Keratinocyte (primary cell): Measurements from ENCODE around the gene KRT7. TPM values are rescaled to one million over a fixed set of nuclear protein-coding genes. Genes with fewer than 3 reads are reported as not detected.

Experiments used
- DNase-seq: peaks from one replicate; pipeline ENCODE4 v3.0.0-alpha.2; 2011; ENCODE audit warnings: low read depth, missing footprints, low spot score
- FAIRE-seq: peaks from 2 replicates; lab custom pipeline; 2011; peaks lifted over from hg19 to GRCh38; lab: Jason Lieb, UNC
- H2AFZ ChIP-seq: 2 replicates; pipeline ENCODE4 v1.6.0; 2012; ENCODE audit warnings: low read length, control low read depth, inconsistent platforms; ENCODE audit not compliant: control insufficient read depth
- H3K27ac ChIP-seq: 2 replicates; pipeline ENCODE4 v1.5.1; 2011; ENCODE audit warnings: low read length; ENCODE audit not compliant: control insufficient read depth, insufficient read depth
- H3K27me3 ChIP-seq: 3 replicates; pipeline ENCODE4 v1.6.0; 2011; ENCODE audit warnings: low read length; ENCODE audit not compliant: control insufficient read depth, insufficient read depth; ENCODE audit errors: extremely low read depth
- H3K36me3 ChIP-seq, 2 experiments: 2 replicates in 1 of 2; 3 replicates in 1 of 2; pipeline ENCODE4 v1.5.1; 2011; ENCODE audit warnings: low read length in 2 of 2, mild to moderate bottlenecking in 1 of 2; ENCODE audit not compliant: control insufficient read depth in 2 of 2, insufficient read depth in 2 of 2; ENCODE audit errors: extremely low read depth in 1 of 2
- H3K4me1 ChIP-seq: 3 replicates; pipeline ENCODE4 v1.5.1; 2011; ENCODE audit warnings: low read length; ENCODE audit not compliant: control insufficient read depth, insufficient read depth; ENCODE audit errors: extremely low read depth
- H3K4me2 ChIP-seq: 3 replicates; pipeline ENCODE4 v1.6.0; 2011; ENCODE audit warnings: low read depth, low read length; ENCODE audit not compliant: control insufficient read depth, insufficient read depth; ENCODE audit errors: extremely low read depth
- H3K4me3 ChIP-seq, 3 experiments: fragments of 200-600 bp in 1 of 3; sonication (generic) in 1 of 3; 2 replicates in 2 of 3; 3 replicates in 1 of 3; pipeline ENCODE4 v1.5.1; 2011 to 2016; ENCODE audit warnings: low read length in 3 of 3, mild to moderate bottlenecking in 3 of 3, control low read depth in 2 of 3, inconsistent platforms in 1 of 3, low read depth in 1 of 3, mixed read lengths in 1 of 3, mixed run types in 1 of 3, moderate library complexity in 1 of 3; ENCODE audit not compliant: control insufficient read depth in 2 of 3, insufficient read depth in 2 of 3; ENCODE audit errors: extremely low read depth in 1 of 3
- H3K79me2 ChIP-seq: 2 replicates; pipeline ENCODE4 v1.6.0; 2012; ENCODE audit warnings: low read length; ENCODE audit not compliant: control insufficient read depth, insufficient read depth
- H3K9ac ChIP-seq: 3 replicates; pipeline ENCODE4 v1.6.0; 2011; ENCODE audit warnings: low read length; ENCODE audit not compliant: control insufficient read depth, insufficient read depth; ENCODE audit errors: extremely low read depth
- H3K9me1 ChIP-seq: 3 replicates; pipeline ENCODE4 v1.6.0; 2011; ENCODE audit warnings: low read length; ENCODE audit not compliant: control insufficient read depth, insufficient read depth; ENCODE audit errors: extremely low read depth
- H3K9me3 ChIP-seq: 2 replicates; pipeline ENCODE4 v1.5.1; 2012; ENCODE audit warnings: low read depth, low read length; ENCODE audit not compliant: control insufficient read depth
- H4K20me1 ChIP-seq: 3 replicates; pipeline ENCODE4 v1.6.0; 2011; ENCODE audit warnings: low read length; ENCODE audit not compliant: control insufficient read depth, insufficient read depth; ENCODE audit errors: extremely low read depth
- EZH2 ChIP-seq: IDR thresholded peaks from one replicate; pipeline ENCODE4 v1.6.1; 2012; ENCODE audit warnings: inconsistent platforms, mild to moderate bottlenecking, low read length, moderate library complexity
- dilution Hi-C: fragments of 300-500 bp; cut with MboI; formaldehyde crosslinking; loops from one replicate; pipeline ENCODE4 v1.7.0; 2020; ENCODE audit warnings: low sequenced_read_pairs; ENCODE audit not compliant: extremely low pct_ligation_motif_present
- polyA plus RNA-seq, 5 experiments: library from polyadenylated mRNA; depleted of rRNA in 3 of 5; stranded (reverse) in 3 of 5; stranded (forward) in 1 of 5; unstranded in 1 of 5; fragments of >200 nt; gene quantifications; 1 replicate in 1 of 5; 2 replicates in 3 of 5; 3 replicates in 1 of 5; pipeline versions ENCODE4 v1.2.1 to v1.2.3, GENCODE V29; 2011 to 2012; ENCODE audit warnings: missing spikeins in 2 of 5, low read depth in 1 of 5, low replicate concordance in 1 of 5
- TF ChIP-seq, protein P1 (sequence below), 3 experiments: IDR thresholded peaks in 1 of 3; conservative IDR thresholded peaks in 1 of 3; optimal IDR thresholded peaks in 1 of 3; 2 replicates in 2 of 3; 3 replicates in 1 of 3; pipeline versions ENCODE3 to v1.5.1; 2011; ENCODE audit warnings: low read length in 3 of 3, mild to moderate bottlenecking in 3 of 3, moderate library complexity in 2 of 3, control low read depth in 1 of 3, inconsistent platforms in 1 of 3; ENCODE audit not compliant: insufficient read depth in 2 of 3; ENCODE audit errors: extremely low read depth in 1 of 3

Gene KRT7
- polyA plus RNA-seq, 1 donor (not counting 4 experiments of a cell fraction or from before 2014, with no cell fraction given): 112 TPM

GRCh38 chr12:52231305-52232202, 1.5 kb upstream of the KRT7 start:
- Histone ChIP-seq H3K4me3 (peak overlapping the region in 1 of 3 experiments; percentile 31), H3K27me3 (no peaks in the 10 kb centered on the region), H3K36me3 (no peaks in the 10 kb centered on the region), H3K9me3 (no peaks in the 10 kb centered on the region), H3K4me2 (peak overlapping the region; percentile 42), H4K20me1 (no peaks in the 10 kb centered on the region), H3K9me1 (no peaks in the 10 kb centered on the region), H3K27ac (peak overlapping the region; percentile 79), H2AFZ (peak overlapping the region; percentile 54), H3K4me1 (peaks cover 62% of the 10 kb centered on the region), H3K79me2 (no peaks in the 10 kb centered on the region), H3K9ac (peak overlapping the region; percentile 48)
- FAIRE-seq (peak; percentile 76), DNase-seq (no peak)
- dilution Hi-C loops: no loop called here
- TF ChIP-seq EZH2: no peak
- TF ChIP-seq, protein P1, sequence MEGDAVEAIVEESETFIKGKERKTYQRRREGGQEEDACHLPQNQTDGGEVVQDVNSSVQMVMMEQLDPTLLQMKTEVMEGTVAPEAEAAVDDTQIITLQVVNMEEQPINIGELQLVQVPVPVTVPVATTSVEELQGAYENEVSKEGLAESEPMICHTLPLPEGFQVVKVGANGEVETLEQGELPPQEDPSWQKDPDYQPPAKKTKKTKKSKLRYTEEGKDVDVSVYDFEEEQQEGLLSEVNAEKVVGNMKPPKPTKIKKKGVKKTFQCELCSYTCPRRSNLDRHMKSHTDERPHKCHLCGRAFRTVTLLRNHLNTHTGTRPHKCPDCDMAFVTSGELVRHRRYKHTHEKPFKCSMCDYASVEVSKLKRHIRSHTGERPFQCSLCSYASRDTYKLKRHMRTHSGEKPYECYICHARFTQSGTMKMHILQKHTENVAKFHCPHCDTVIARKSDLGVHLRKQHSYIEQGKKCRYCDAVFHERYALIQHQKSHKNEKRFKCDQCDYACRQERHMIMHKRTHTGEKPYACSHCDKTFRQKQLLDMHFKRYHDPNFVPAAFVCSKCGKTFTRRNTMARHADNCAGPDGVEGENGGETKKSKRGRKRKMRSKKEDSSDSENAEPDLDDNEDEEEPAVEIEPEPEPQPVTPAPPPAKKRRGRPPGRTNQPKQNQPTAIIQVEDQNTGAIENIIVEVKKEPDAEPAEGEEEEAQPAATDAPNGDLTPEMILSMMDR (optimal IDR thresholded peaks at IDR 0.05 in 1 of 3, IDR thresholded peaks at IDR 0.05 in 1 of 3, conservative IDR thresholded peaks at IDR 0.05 in 1 of 3; ENCODE audit: extremely low read depth in 1 of 3, insufficient read depth in 2 of 3, low read length in 3 of 3): no peak

DNA sequence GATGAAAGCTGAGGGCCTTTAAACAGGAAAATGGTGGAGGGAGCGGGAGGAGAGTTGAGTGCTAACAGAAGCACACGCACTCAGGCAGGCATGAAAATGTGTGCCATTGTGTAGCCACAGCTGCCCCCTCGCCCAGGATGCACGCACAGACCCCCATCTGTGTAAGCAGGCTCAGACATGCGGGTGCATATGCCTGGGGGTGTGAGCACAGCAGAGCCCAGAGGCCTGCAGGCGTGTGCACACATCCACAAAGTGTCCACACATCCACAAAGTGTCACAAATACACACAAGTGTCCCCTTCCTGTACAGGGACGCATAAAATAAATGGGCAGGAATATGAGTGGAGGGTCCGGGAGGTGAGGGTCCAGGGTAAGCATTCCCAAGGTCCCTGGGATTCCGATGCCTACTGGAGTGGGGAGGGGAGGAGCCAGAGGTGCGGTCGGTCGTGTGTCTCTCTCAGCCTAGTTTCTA, 805 bp upstream of the KRT7 start:
- DNase-seq: no peak
- Histone ChIP-seq H3K36me3 (no peaks in the 10 kb centered on the region), H3K27me3 (no peaks in the 10 kb centered on the region), H4K20me1 (no peaks in the 10 kb centered on the region), H3K4me2 (peak overlapping the region; percentile 40), H3K4me3 (no peak overlapping the region), H3K4me1 (peaks cover 62% of the 10 kb centered on the region), H3K9ac (peak overlapping the region; percentile 48), H3K79me2 (no peaks in the 10 kb centered on the region), H2AFZ (peak overlapping the region; percentile 54), H3K27ac (peak overlapping the region; percentile 79), H3K9me3 (no peaks in the 10 kb centered on the region), H3K9me1 (no peaks in the 10 kb centered on the region)
- dilution Hi-C loops: no loop called here
- FAIRE-seq: no peak
- TF ChIP-seq, protein P1 (optimal IDR thresholded peaks at IDR 0.05 in 1 of 3, IDR thresholded peaks at IDR 0.05 in 1 of 3, conservative IDR thresholded peaks at IDR 0.05 in 1 of 3; ENCODE audit: extremely low read depth in 1 of 3, insufficient read depth in 2 of 3, low read length in 3 of 3): no peak
- TF ChIP-seq EZH2: no peak
